Measurements from ENCODE around the gene DTYMK.

The DTYMK gene

DNA sequence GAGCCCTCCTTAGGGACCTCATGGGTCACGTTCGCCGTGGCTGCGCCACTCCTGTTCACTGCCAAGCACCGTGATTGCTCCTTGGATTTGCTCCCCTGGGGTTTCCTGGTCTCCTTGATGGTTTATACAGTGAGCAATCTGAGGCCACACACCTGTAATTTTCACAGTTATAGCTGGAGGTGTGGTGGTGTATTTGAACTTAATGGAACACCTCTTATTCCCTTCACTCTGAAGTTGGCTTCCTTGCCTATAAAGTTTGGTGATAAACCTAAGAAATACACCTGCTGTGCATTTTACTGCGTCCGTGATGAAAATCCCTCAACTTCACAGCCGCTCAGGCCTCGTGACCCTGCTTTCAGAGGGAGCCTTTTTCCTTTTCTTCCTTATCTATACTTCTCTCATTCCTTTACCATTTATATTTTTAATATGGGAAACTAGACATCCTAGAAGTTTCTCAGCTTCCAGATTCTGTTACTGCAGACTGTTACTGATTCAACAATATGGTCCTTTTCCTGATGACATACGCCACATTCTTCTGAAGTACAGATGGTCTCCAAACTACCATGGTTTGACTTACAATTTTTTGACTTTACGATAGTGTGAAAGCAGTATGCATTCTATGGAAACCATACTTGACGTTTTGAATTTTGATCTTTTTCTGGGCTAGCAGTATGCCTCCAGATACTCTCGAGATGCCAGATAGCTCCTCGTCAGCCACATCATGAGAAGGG, 40.5 kb downstream of the DTYMK start:
- DNase-seq = no peak

DNA sequence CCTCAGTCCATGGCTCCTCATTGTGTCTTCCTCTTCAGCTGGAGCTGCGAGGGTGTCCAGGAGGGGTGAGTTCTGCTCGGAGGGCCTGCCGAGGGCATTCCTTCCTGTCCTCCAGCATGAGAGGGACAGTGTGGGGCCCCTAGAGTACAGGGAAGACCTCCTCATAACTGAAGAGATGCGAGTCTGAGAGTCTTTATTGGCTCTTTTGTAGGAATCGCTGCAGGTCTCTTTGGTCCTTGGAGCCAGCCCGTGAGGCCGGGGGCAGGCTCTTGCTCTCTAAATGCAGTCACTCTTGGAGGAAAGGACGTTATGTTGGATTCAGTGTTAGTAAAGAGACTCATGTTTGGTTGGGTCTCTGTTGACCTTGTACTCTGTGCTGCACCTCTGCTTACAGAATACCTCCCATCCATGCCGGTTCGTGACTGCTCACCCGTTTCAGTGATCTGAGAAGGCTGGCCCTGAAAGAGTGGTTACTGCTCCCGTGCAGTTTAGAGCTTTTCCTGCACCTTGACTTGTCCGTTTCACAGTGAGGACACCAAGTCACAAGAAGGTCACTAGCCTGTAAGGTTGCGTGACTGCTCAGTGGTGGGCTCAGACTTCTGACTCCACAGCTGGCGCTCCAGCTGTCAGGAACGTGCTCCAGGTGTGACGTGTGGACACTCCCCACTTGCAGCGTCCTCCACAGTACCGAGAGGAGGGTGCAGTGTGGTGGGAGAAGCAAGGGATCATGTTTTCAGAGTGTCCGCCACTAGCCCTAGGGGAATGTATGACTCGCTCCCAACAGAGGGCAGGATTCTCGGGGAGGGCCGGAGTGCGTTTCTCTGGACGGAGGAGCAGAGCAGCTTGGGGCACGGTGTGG, 41.3 kb downstream of the DTYMK start:
- DNase-seq = no peak

DNA sequence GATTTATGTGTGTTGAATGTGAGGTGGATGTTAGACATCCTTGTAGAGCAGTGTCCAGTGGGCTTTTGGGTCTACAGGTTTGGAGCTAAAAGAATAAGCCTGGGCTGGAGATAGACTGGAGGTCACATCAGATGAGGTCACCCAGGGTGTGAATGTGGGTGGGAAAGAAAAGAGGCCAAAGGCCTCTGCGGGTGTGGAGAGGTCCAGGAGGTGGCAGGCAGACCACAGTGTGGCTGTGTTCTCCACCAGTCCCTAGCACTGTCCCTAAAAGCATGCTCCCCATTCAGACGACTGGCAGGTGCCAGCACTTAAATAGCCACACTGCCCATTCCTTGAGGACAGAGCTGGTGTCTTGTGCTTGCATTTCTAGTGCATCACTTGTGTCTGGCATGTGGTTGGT, 45.0 kb downstream of the DTYMK start:
- no peak for DNase-seq

- no peak for DNase-seq
Measured at GRCh38 chr2:241640165-241640795, 46.3 kb downstream of the DTYMK start.

DNA sequence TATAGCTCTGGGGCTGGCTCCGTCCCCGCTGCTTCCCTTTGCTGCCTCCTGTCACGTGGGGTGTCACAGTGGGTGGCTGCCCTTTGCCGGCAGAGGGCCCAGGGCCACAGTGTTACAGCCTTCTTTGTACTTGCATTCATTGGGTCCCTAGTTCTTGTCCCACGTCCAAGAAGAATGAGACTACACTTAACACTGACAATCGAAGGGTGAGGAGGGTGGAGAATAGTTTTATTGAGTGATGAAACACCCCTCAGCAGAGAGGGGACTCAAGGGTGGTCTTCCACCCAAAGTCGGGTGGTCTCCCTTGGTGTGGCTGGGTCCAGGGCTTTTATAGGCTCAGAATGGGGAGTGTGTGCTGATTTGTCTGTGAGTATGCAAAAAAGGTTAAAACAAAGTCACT, 47.2 kb downstream of the DTYMK start:
- DNase-seq = no peak

GRCh38 chr2:241638940-241639339, 47.7 kb downstream of the DTYMK start:
- no peak for DNase-seq

GRCh38 chr2:241637795-241638660, 48.6 kb downstream of the DTYMK start:
- peak; percentile 56 to 64 for DNase-seq

- peak; percentile 77 to 81 for DNase-seq
Measured at GRCh38 chr2:241637018-241637794, 49.4 kb downstream of the DTYMK start, which contains the start of the genes ATG4B and THAP4. Gene ATG4B, plus strand, starts transcription at chr2:241637693. Its CDS starts 22 bp downstream, at chr2:241637715. Gene THAP4, minus strand, starts transcription at chr2:241637158. Its CDS starts 141 bp downstream, at chr2:241637017.

DNA sequence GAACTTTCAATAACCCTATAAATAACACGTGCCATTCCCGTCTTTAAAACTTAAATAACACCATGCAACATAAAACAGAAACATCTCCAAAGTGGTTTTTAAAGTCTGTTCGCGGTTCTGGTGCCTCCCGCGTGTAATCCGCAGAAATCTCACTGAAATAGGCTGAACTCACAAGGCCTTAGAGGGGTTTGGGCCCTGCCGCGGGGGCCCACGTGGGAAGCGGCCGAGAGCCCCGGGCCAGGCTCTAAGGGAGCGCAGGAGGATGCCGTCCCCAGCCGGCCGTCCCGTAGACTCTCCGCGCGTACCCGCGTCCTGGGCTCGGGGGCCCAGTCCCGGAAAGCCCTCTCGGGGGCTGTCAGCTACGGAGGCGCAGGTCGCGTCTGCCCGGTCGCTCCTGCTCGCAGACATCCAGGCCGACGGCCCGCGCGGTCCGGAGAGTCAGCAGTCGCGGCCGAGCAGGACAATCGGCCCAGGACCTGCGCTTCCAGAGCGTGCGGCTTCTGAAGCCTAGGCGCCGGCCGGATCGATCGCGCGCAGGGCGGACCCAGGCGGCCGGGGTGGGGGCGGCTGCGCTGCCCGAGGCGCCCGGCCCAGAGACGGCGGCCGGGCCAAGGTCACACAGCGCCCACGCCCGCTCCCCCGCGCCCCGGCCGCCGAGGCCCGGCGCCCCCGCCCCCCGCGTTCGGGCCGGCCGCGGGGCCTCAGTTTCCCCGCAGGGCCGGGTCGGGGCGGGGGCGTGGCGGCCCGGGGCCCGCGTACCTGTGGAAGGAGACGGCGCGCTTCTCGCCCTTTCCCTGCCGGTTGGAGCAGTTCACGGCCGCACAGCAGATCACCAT, 50.2 kb downstream of the DTYMK start:
- DNase-seq = peak; percentile 34 to 57

- no peak for DNase-seq
Measured at GRCh38 chr2:241635756-241636155, 50.9 kb downstream of the DTYMK start.

GRCh38 chr2:241633561-241633960, 53.1 kb downstream of the DTYMK start:
- DNase-seq = no peak

DNA sequence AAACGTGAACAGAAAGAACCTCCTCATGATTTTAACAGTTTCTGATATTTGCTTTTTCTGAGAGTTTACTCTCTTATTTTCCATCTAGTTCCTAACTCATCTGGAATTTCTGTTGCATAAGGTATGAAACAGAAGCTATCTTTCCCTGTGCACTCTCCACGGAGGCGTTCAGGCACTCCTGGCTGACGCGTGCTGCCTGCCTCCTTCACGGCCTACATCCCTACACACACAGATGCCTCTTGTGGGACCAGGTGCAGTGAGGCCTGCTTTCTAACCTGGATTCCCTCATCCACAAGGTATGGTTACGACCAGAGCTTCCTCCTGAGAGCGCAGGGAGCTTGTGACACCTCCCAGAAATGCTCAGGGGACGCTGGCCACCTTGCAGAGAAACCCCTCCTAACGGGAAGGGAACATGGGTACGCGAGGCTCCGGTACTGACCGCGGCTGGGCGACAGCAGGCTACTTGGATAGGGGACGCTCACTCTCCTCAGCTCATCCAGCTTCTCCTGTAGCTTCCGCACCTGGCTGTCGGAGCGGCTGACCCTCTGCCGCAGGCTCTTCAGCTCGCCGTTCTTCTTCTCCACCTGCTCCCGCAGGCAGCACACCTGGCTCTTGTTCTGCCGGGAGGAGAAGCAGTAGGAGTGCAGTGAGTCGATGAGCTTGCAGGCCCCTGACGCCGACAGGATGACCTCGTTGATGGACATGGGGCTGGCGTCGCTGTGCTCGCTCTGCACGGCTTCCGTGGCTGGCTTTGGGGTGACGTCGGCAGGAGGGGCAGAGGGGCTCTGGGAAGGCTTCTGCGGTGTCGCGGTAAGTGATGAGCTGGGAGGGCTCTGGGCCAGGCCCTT, 53.9 kb downstream of the DTYMK start:
- DNase-seq = no peak

- no peak for DNase-seq
Measured at GRCh38 chr2:241629762-241630435, 56.7 kb downstream of the DTYMK start.

DNA sequence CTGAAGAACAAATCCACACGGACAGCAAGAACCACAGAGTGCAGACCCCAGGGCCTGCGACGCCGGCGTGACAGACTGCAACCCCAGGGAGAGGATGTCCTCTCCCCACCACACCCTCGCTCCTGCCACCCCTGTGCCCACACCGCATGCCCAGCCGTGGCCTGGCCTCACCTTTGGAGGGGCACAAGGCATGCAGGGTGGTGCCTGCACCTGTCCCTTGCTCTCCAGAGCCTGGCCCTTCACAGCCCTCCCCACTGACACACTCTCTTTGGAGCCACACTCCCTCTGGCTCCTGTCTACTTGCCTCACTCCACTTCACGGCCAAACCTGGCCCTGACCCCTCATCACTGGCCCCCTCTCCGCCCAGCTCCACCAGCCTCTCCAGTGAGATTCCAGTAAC, 58.9 kb downstream of the DTYMK start:
- no peak for DNase-seq

All from stimulated activated CD4-positive, alpha-beta T cell treated with anti-CD3 and anti-CD28 coated beads, Interleukin-2, amount 100 ng/mL, for 24 hours (primary cell).